ENCODE measurements around the gene TAS1R2.

TAS1R2 gene

GRCh38 chr1:18800258-18800657, 59.2 kb downstream of the TAS1R2 start:
- no peak overlapping the region for H3K4me3 ChIP-seq (ENCODE audit: low read depth, low read length)
- no peak for TF ChIP-seq CTCF (conservative IDR thresholded peaks at IDR 0.05; ENCODE audit: low read depth, low read length)
- DNase-seq (ENCODE audit: low read depth), result no peak

- no peak for TF ChIP-seq CTCF (conservative IDR thresholded peaks at IDR 0.05; ENCODE audit: low read depth, low read length)
- no peak for DNase-seq (ENCODE audit: low read depth)
- H3K4me3 ChIP-seq (ENCODE audit: low read depth, low read length), result no peak overlapping the region
Measured at GRCh38 chr1:18799454-18799853, 60.0 kb downstream of the TAS1R2 start.

GRCh38 chr1:18798946-18799345, 60.5 kb downstream of the TAS1R2 start:
- no peak overlapping the region for H3K4me3 ChIP-seq (ENCODE audit: low read depth, low read length)
- no peak for DNase-seq (ENCODE audit: low read depth)
- no peak for TF ChIP-seq CTCF (conservative IDR thresholded peaks at IDR 0.05; ENCODE audit: low read depth, low read length)

- no peak for TF ChIP-seq CTCF (conservative IDR thresholded peaks at IDR 0.05; ENCODE audit: low read depth, low read length)
- H3K4me3 ChIP-seq (ENCODE audit: low read depth, low read length), result no peak overlapping the region
- no peak for DNase-seq (ENCODE audit: low read depth)
Measured at GRCh38 chr1:18798533-18798932, 60.9 kb downstream of the TAS1R2 start.

- no peak for TF ChIP-seq CTCF (conservative IDR thresholded peaks at IDR 0.05; ENCODE audit: low read depth, low read length)
- H3K4me3 ChIP-seq (ENCODE audit: low read depth, low read length), result no peak overlapping the region
- no peak for DNase-seq (ENCODE audit: low read depth)
Measured at GRCh38 chr1:18796950-18797349, 62.5 kb downstream of the TAS1R2 start.

GRCh38 chr1:18795002-18795689, 64.3 kb downstream of the TAS1R2 start:
- no peak for DNase-seq (ENCODE audit: low read depth)
- no peak overlapping the region for H3K4me3 ChIP-seq (ENCODE audit: low read depth, low read length)
- no peak for TF ChIP-seq CTCF (conservative IDR thresholded peaks at IDR 0.05; ENCODE audit: low read depth, low read length)

- DNase-seq (ENCODE audit: low read depth), result no peak
- no peak overlapping the region for H3K4me3 ChIP-seq (ENCODE audit: low read depth, low read length)
- peak; percentile 5 for TF ChIP-seq CTCF (conservative IDR thresholded peaks at IDR 0.05; ENCODE audit: low read depth, low read length)
Measured at GRCh38 chr1:18794561-18794960, 64.9 kb downstream of the TAS1R2 start.

Measured in choroid plexus epithelial cell (primary cell).